NT2/D1 (cell line): ENCODE data around the gene SMG6.
A peak's percentile ranks its signal among the peaks of the same experiment; 100 is the strongest.
"Not testable (repeated sequence)": the region's sequence is repeated elsewhere in the genome, so short reads cannot be mapped to it uniquely, and the experiment has no call there.

Source experiments
- DNase-seq: peaks from one replicate; pipeline ENCODE4 v3.0.0-alpha.2; 2011; ENCODE audit warnings: low read depth, low spot score
- H3K27me3 ChIP-seq: 2 replicates; pipeline ENCODE4 v1.6.0; 2011; ENCODE audit warnings: mild to moderate bottlenecking; ENCODE audit not compliant: insufficient read length, insufficient read depth
- H3K36me3 ChIP-seq: 2 replicates; pipeline ENCODE4 v1.6.1; 2011; ENCODE audit warnings: mild to moderate bottlenecking, low read length, mixed read lengths; ENCODE audit not compliant: insufficient read depth, insufficient read length
- H3K4me1 ChIP-seq: 2 replicates; pipeline ENCODE4 v1.5.1; 2011; ENCODE audit not compliant: insufficient read depth, insufficient read length
- H3K4me3 ChIP-seq: 2 replicates; pipeline ENCODE4 v1.5.1; 2011; ENCODE audit warnings: low read depth; ENCODE audit not compliant: insufficient read length
- H3K9ac ChIP-seq: 2 replicates; pipeline ENCODE4 v1.6.0; 2011; ENCODE audit warnings: low read depth; ENCODE audit not compliant: insufficient read length
- H3K9me3 ChIP-seq: 2 replicates; pipeline ENCODE4 v1.5.1; 2011; ENCODE audit warnings: mild to moderate bottlenecking, low read length; ENCODE audit not compliant: insufficient read depth
- SUZ12 ChIP-seq: IDR thresholded peaks from 2 replicates; pipeline ENCODE4 v1.6.1; 2011; ENCODE audit not compliant: insufficient read length, insufficient read depth; ENCODE audit errors: extremely low read depth
- YY1 ChIP-seq: IDR thresholded peaks from 2 replicates; pipeline ENCODE4 v1.6.1; 2011; ENCODE audit not compliant: insufficient read length, insufficient read depth
- ZNF274 ChIP-seq: IDR thresholded peaks from 2 replicates; pipeline ENCODE4 v1.6.1; 2011; ENCODE audit warnings: mild to moderate bottlenecking, low read depth, low read length

SMG6 gene

GRCh38 chr17:2172999-2173398 is 130.6 kb downstream of the SMG6 start:
- peaks cover 8% of the 10 kb centered on the region for H3K4me1 ChIP-seq
- no peaks in the 10 kb centered on the region for H3K9me3 ChIP-seq
- no peaks in the 10 kb centered on the region for H3K27me3 ChIP-seq
- no peak overlapping the region for H3K4me3 ChIP-seq
- peaks cover 35% of the 10 kb centered on the region for H3K36me3 ChIP-seq
- DNase-seq, result no peak
- no peak for TF ChIP-seq SUZ12
- TF ChIP-seq YY1, result no peak
- no peak for TF ChIP-seq ZNF274
- H3K9ac ChIP-seq, result peak overlapping the region; percentile 42

- TF ChIP-seq ZNF274 (no peak), SUZ12 (no peak), YY1 (no peak)
- Histone ChIP-seq H3K9ac (peak overlapping the region; percentile 50), H3K9me3 (no peaks in the 10 kb centered on the region), H3K27me3 (no peaks in the 10 kb centered on the region), H3K36me3 (peaks cover 36% of the 10 kb centered on the region), H3K4me1 (peaks cover 8% of the 10 kb centered on the region), H3K4me3 (no peak overlapping the region)
- DNase-seq, result no peak
These were observed 131.3 kb downstream of the SMG6 start for GRCh38 chr17:2172077-2172851.

- Histone ChIP-seq H3K36me3 (peaks cover 32% of the 10 kb centered on the region), H3K9me3 (no peaks in the 10 kb centered on the region), H3K4me1 (peaks cover 6% of the 10 kb centered on the region), H3K9ac (peak overlapping the region; percentile 50), H3K4me3 (no peak overlapping the region), H3K27me3 (no peaks in the 10 kb centered on the region)
- DNase-seq, result no peak
- TF ChIP-seq YY1, result no peak
- TF ChIP-seq ZNF274, result no peak
- TF ChIP-seq SUZ12, result no peak
These were observed 131.9 kb downstream of the SMG6 start for GRCh38 chr17:2171702-2172076.

GRCh38 chr17:2170023-2170422 is 133.6 kb downstream of the SMG6 start:
- H3K9ac ChIP-seq, result no peak overlapping the region
- no peak overlapping the region for H3K4me3 ChIP-seq
- peaks cover 3% of the 10 kb centered on the region for H3K4me1 ChIP-seq
- H3K9me3 ChIP-seq, result no peaks in the 10 kb centered on the region
- no peak for TF ChIP-seq SUZ12
- TF ChIP-seq YY1, result no peak
- H3K27me3 ChIP-seq, result no peaks in the 10 kb centered on the region
- DNase-seq, result no peak
- H3K36me3 ChIP-seq, result peaks cover 32% of the 10 kb centered on the region

- not testable (repeated sequence) for H3K9me3 ChIP-seq
These were observed 137.9 kb downstream of the SMG6 start for GRCh38 chr17:2165723-2166122.

GRCh38 chr17:2158396-2158780 is 145.2 kb downstream of the SMG6 start:
- peaks cover 22% of the 10 kb centered on the region for H3K36me3 ChIP-seq
- no peak overlapping the region for H3K9ac ChIP-seq
- TF ChIP-seq ZNF274 (no peak), YY1 (no peak), SUZ12 (no peak)
- DNase-seq, result no peak
- H3K4me1 ChIP-seq, result no peaks in the 10 kb centered on the region
- H3K4me3 ChIP-seq, result no peak overlapping the region
- no peaks in the 10 kb centered on the region for H3K27me3 ChIP-seq
- no peaks in the 10 kb centered on the region for H3K9me3 ChIP-seq

More at GRCh38 chr17:2165723-2166122, 137.9 kb downstream of the SMG6 start:
- H3K4me3 ChIP-seq, H3K4me1 ChIP-seq, H3K9ac ChIP-seq, H3K27me3 ChIP-seq, DNase-seq: not testable (repeated sequence)
- H3K36me3 ChIP-seq, result peaks cover 38% of the 10 kb centered on the region

- TF ChIP-seq SUZ12, result no peak
- no peak for TF ChIP-seq YY1
- H3K4me3 ChIP-seq, result no peak overlapping the region
- DNase-seq, result no peak
- H3K9ac ChIP-seq, result no peak overlapping the region
- H3K36me3 ChIP-seq, result peaks cover 22% of the 10 kb centered on the region
- no peaks in the 10 kb centered on the region for H3K27me3 ChIP-seq
- H3K4me1 ChIP-seq, result no peaks in the 10 kb centered on the region
- no peaks in the 10 kb centered on the region for H3K9me3 ChIP-seq
These were observed 145.8 kb downstream of the SMG6 start for GRCh38 chr17:2157675-2158395.
